NCI-H446 treated with DMSO at 0.1 percent for 48 hours (cell line): ENCODE data around the gene NKX1-1.

Source experiments
- DNase-seq: peaks from one replicate; lab custom pipeline; 2025; lab: John Stamatoyannopoulos, UW

The NKX1-1 gene

GRCh38 chr4:1360423-1361283 lies 45.6 kb downstream of the NKX1-1 start:
- DNase-seq, result no peak

GRCh38 chr4:1359976-1360375 lies 46.3 kb downstream of the NKX1-1 start:
- DNase-seq, result no peak

GRCh38 chr4:1359144-1359501 lies 47.1 kb downstream of the NKX1-1 start:
- DNase-seq, result no peak

GRCh38 chr4:1358421-1359143 lies 47.7 kb downstream of the NKX1-1 start:
- DNase-seq, result no peak

- DNase-seq, result no peak
Observed at GRCh38 chr4:1357356-1358248, 48.6 kb downstream of the NKX1-1 start.

- DNase-seq, result no peak
Observed at GRCh38 chr4:1356181-1356998, 49.9 kb downstream of the NKX1-1 start.

- no peak for DNase-seq
Observed at GRCh38 chr4:1355378-1355777, 50.9 kb downstream of the NKX1-1 start.

- no peak for DNase-seq
Observed at GRCh38 chr4:1354983-1355275, 51.3 kb downstream of the NKX1-1 start.

GRCh38 chr4:1354136-1354982 lies 51.9 kb downstream of the NKX1-1 start:
- DNase-seq, result no peak

GRCh38 chr4:1353186-1354055 lies 52.8 kb downstream of the NKX1-1 start:
- DNase-seq, result no peak
